ENCODE results near the gene UBE4B.

UBE4B gene

DNA sequence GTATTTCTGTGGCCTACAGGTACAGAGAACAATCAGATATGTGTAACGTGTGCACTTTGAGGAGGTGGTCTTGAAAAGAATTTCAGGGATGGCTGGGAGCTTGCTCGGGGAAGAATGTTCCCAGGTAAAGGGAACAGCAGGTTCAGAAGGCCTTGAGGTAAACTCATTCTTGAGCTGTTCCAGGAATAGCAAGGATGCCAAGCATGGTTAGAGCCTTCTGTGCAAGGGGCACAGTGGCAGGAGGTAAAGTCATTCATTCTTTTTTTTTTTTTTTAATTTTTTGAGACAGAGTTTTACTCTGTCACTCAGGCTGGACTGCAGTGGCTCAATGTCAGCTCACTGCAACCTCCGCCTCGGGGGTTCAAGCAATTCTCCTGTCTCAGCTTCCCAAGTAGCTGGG is 10.0 kb downstream of the UBE4B start:
- DNase-seq (ENCODE audit: low read depth) = no peak

- DNase-seq (ENCODE audit: low read depth) = no peak
These were observed 13.0 kb downstream of the UBE4B start for GRCh38 chr1:10045480-10046355.

DNA sequence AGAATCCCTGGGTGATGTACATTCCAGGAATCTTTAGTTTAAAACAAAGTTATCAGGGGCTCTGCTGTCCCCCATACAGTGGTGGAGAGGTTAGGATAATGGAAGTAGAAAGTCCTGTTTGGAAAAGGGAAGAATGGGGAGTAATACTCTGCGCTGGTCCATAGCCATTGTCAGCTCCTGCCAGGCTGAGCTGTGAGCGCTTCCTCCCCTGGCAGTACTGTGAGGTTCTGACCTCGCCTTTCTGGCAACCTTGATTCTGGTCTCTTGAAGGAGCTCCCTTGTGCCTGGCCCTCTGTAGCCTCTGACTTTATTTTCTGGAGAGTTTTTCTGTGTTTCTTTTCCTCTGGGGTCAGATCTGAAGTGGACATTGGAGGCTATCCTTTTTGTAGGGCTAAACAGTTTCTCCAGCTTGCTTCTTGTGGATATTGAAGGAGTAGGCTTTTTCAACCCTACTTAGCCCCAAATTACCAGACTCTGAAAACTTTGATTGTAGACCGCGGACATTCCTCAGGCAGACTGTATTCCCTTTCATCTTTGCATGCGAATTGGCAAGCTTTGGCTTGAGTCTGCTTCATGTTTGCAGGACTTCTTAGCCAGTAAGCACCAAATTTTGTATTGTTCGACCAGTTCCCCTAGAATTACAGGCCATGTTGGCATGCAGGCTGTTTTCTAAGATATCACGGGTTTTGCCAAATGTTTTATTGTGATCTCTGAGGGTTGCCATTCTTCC is 13.8 kb downstream of the UBE4B start:
- no peak for DNase-seq (ENCODE audit: low read depth)

GRCh38 chr1:10048601-10049000 is 15.8 kb downstream of the UBE4B start:
- no peak for DNase-seq (ENCODE audit: low read depth)

- DNase-seq (ENCODE audit: low read depth) = no peak
These were observed 17.9 kb downstream of the UBE4B start for GRCh38 chr1:10050611-10051010.

GRCh38 chr1:10051656-10052055 is 18.9 kb downstream of the UBE4B start:
- no peak for DNase-seq (ENCODE audit: low read depth)

- no peak for DNase-seq (ENCODE audit: low read depth)
These were observed 19.6 kb downstream of the UBE4B start for GRCh38 chr1:10052347-10052746.

GRCh38 chr1:10054465-10054864 is 21.7 kb downstream of the UBE4B start:
- no peak for DNase-seq (ENCODE audit: low read depth)

GRCh38 chr1:10056599-10056987 is 23.8 kb downstream of the UBE4B start:
- no peak for DNase-seq (ENCODE audit: low read depth)

GRCh38 chr1:10057343-10057742 is 24.6 kb downstream of the UBE4B start:
- DNase-seq (ENCODE audit: low read depth) = no peak

GRCh38 chr1:10057796-10058195 is 25.0 kb downstream of the UBE4B start:
- no peak for DNase-seq (ENCODE audit: low read depth)

- no peak for DNase-seq (ENCODE audit: low read depth)
These were observed 26.6 kb downstream of the UBE4B start for GRCh38 chr1:10059342-10059718.

DNA sequence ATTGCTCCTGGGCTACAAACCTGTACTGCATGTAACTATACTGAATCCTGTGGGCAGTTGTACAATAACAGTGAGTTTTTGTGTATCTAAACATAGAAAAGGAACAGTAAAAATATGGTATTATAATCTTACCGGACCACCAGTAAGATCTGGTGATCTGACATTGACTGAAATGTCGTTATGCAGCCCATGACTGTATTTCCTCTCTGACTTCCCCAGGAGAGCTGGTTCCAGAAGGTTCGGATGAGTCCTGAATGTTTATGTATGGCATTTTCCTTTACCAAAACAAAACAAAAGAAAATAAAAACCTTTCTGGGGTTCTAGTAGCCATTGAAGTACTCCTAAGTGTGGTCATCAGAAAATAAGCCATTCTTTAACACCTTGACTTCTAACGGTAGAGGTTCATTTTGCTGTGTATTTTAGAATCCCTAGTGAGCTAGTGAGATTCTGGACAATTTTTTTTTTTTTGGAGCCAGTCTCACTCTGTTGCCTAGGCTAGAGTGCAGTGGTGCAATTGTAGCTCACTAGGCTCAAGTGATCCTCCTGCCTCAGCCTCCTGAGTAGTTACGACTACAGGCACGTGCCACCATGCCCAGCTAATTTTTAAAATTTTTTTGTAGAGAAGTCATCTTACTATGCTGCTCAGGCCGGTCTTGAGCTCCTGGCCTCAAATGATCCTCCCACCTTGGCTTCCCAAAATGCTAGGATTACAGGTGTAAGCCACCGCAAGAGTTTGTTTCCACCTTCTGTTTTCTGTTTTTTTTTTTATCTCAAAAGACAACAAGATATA is 27.7 kb downstream of the UBE4B start:
- no peak for DNase-seq (ENCODE audit: low read depth)

GRCh38 chr1:10061276-10061675 is 28.5 kb downstream of the UBE4B start:
- no peak for DNase-seq (ENCODE audit: low read depth)

GRCh38 chr1:10063878-10064277 is 31.1 kb downstream of the UBE4B start:
- DNase-seq (ENCODE audit: low read depth) = no peak

DNA sequence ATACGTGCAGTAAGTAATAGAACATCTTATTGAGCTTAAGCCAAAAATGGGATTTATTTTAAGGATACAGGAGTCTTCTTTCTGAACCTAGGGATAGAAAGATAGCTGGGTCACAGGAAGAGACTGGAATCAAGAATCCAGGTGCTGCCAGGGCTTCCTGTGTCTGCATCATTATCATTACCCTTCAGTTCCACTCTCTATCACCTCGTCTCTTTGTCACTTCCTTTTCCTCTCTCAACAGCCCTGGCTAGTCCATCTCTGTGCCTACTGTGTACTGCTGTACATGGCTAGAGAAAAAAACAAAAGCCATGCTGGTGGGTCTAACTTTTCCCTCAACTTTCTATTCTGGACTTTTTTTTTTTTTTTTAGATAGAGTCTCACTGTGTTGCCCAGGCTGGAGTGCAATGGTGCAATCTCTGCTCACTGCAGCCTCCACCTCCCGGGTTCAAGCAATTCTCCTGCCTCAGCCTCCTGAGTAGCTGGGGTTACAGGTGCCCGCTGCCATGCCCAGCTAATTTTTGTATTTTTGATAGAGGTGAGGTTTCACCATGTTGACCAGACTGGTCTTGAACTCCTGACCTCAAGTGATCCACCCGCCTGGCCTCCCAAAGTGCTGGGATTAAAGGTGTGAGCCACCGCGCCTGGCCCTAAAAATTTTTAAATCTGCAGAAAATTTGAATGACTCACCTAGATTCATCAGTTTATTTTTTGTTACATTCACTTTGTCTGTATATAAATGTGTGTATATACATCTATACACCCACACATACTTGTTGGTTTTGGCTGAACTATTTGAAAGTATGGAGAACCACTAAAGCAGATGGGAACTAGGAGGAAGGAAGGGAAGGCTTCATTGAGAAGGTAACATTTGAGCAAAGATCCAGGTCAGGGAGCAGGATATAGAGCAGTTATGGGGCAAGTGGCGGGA is 31.9 kb downstream of the UBE4B start:
- DNase-seq (ENCODE audit: low read depth) = no peak

GRCh38 chr1:10065344-10065685 is 32.6 kb downstream of the UBE4B start:
- DNase-seq (ENCODE audit: low read depth) = no peak

GRCh38 chr1:10065760-10066159 is 33.0 kb downstream of the UBE4B start:
- no peak for DNase-seq (ENCODE audit: low read depth)

DNA sequence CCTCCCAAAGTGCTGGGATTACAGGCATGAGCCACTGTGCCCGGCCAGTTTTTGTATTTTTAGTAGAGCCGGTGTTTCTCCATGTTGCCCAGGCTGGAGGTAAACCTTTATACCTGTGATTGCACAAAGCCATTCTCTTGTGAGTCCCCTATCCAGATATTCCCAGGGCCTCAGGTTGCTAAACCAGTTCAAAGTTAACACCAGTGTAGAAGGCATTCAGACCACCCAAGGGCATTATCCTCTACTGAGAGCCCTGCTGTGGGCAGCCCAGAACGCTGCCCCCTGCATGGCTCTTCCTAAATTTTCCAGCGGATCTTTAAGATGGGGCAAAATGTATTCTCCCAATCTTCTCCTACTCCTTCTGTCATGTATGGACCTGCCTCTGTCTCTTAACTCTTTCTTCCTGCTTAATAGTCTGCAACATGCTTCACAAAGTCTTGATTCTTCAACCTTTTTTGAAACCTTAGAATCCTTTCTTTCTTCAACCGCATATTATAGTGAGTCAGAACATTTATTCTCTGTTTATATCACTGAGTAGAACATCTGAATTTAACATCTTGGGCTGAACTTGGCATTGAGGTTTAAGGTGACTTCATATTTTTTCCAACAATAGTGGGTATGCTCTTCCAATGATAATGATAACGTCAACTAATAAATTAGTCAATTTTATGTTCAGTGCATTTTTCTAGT is 36.0 kb downstream of the UBE4B start:
- no peak for DNase-seq (ENCODE audit: low read depth)

GRCh38 chr1:10070206-10070605 is 37.4 kb downstream of the UBE4B start:
- no peak for DNase-seq (ENCODE audit: low read depth)

DNA sequence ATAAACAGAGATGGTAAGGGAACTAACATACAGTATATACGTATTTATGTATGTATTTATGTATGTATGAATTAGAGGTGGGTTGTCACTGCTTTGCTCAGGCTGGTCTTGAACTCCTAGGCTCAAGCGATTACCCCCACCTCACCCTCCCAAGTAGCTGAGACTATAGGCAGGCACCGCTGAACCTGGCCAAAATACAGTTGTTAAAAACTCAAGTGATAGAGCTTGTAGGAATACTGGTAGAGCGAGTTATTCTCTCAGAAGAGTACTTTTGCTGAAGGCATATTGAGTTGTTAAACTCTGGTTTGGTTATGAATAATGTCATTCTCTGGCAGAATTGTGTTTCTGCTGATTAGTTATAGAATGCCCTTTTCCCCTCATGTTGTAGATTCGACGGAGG is 38.9 kb downstream of the UBE4B start:
- no peak for DNase-seq (ENCODE audit: low read depth)
